Activated T-cell treated with anti-CD3 and anti-CD28 coated beads, Interleukin-2, amount 50 U/mL, for 4 hours (primary cell): ENCODE results near the gene P3H3. TPM values are rescaled to one million over a fixed set of nuclear protein-coding genes. Genes with fewer than 3 reads are reported as not detected.

Source experiments
- ATAC-seq, 2 donors: fragments of 200-7000 bp; cut with Tn5 transposase; one replicate each; pipeline ENCODE4 v1.10.0; 2021
- DNase-seq: peaks from one replicate; pipeline ENCODE4 v3.0.0-alpha.2; 2020
- H3K27me3 Mint-ChIP-seq: one replicate; pipeline ENCODE4 v1.8.0; 2021; ENCODE audit warnings: low read depth, mixed read lengths
- H3K36me3 Mint-ChIP-seq: one replicate; pipeline ENCODE4 v1.8.0; 2022; ENCODE audit warnings: mixed read lengths; ENCODE audit not compliant: insufficient read depth
- H3K4me1 Mint-ChIP-seq: one replicate; pipeline ENCODE4 v1.8.0; 2021; ENCODE audit warnings: low read depth, mixed read lengths
- H3K4me3 Mint-ChIP-seq: one replicate; pipeline ENCODE4 v1.8.0; 2021; ENCODE audit warnings: mild to moderate bottlenecking, moderate library complexity, mixed read lengths
- H3K9me3 Mint-ChIP-seq: one replicate; pipeline ENCODE4 v1.8.0; 2021; ENCODE audit warnings: mixed read lengths
- total RNA-seq, 3 donors: library from RNA; stranded (reverse); gene quantifications; one replicate each; pipeline ENCODE4 v1.2.1, GENCODE V29; 2021

Gene P3H3, protein sequence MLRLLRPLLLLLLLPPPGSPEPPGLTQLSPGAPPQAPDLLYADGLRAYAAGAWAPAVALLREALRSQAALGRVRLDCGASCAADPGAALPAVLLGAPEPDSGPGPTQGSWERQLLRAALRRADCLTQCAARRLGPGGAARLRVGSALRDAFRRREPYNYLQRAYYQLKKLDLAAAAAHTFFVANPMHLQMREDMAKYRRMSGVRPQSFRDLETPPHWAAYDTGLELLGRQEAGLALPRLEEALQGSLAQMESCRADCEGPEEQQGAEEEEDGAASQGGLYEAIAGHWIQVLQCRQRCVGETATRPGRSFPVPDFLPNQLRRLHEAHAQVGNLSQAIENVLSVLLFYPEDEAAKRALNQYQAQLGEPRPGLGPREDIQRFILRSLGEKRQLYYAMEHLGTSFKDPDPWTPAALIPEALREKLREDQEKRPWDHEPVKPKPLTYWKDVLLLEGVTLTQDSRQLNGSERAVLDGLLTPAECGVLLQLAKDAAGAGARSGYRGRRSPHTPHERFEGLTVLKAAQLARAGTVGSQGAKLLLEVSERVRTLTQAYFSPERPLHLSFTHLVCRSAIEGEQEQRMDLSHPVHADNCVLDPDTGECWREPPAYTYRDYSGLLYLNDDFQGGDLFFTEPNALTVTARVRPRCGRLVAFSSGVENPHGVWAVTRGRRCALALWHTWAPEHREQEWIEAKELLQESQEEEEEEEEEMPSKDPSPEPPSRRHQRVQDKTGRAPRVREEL
- total RNA-seq = under 1 TPM; 0.63 to 0.98 (median 0.83) TPM

DNA sequence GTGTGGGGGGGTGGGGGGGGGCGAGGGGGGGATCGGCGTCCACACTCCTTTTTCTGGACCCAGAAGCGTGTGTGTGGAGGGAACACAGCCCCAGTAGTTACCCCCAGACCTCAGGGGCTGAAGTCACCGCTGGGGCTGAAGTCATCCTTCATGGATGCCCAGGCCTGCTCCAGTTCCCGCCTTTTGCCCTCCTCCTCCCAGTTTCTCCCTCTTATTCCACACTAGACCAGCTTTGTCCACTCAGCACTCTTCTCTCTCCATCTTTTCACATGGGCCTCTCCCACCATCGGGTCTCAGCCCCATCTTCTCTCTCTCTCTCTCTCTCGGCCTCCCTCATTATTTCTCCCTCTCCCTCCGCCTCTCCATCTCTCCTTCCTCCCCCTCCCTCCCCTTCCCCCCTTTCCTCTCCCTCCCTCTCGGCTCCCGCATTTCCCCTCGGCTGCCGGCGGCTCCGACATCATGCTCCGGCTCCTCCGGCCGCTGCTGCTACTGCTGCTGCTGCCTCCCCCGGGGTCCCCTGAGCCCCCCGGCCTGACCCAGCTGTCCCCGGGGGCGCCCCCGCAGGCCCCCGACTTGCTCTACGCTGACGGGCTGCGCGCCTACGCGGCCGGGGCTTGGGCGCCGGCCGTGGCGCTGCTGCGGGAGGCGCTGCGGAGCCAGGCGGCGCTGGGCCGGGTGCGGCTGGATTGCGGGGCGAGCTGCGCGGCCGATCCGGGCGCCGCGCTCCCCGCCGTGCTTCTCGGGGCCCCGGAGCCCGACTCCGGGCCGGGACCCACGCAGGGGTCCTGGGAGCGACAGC lies at the start of gene P3H3:
TSS of gene P3H3 (plus strand) at position 426 of the 799 bp plus-strand sequence. CDS start at position 460, 34 bp downstream.
- DNase-seq (no peak), ATAC-seq (peak; percentile 51 to 55)
- no peaks in the 10 kb centered on the region for H3K36me3 Mint-ChIP-seq
- H3K4me3 Mint-ChIP-seq = peak within 1 kb of the TSS; percentile 82
- peaks cover 15% of the 10 kb centered on the region for H3K4me1 Mint-ChIP-seq
- H3K27me3 Mint-ChIP-seq = peaks cover 34% of the 10 kb centered on the region
- H3K9me3 Mint-ChIP-seq = no peaks in the 10 kb centered on the region

DNA sequence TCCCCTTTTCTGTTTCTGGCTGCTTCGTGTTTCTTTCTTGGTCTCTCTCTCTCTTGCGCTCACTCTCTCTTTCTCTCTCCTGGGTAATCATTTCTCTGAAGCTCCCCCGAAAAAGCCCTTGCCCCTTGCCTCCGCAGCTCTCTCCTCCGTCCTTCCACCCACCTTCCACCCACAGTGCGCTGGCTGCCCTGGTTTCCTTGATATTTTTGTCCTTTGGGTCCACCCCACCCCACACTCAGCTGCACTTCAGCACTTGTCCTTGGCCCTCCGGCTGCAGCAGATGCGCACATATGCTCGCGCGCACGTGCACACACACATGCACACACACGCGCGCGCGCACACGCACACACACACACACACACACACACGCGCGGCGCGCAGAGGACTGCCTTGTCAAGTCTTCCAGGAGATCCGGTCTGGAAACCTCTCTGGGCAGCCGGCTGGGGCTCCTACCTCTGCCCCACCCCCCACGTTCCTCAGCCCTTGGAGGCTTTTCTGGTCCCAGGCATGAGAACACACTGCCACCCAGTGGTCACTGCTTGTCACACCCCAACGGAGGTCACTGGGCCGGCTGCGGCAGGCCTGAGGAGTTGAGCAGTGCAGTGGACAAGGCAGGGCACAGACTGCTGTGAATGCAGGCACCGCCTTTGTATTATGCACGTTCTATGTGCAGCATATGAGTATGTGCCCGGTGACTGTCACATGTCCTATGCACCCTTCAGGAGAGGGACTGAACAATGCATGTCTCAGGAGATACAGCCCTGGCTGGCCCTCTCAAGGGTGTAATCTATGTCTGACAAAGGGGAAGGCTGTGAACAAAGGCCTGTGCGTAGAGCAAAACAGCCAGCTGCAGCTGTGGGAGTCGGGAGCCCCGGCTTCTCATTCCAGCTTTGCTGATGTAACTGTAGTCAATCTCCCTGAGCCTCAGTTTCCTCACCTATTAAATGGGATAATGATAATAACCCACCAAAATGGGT lies 49.3 kb upstream of the P3H3 start:
- peak; percentile 74 to 78 for ATAC-seq
- Mint-ChIP-seq H3K36me3 (peaks cover 6% of the 10 kb centered on the region), H3K4me1 (peaks cover 72% of the 10 kb centered on the region), H3K9me3 (no peaks in the 10 kb centered on the region), H3K4me3 (peak overlapping the region; percentile 83), H3K27me3 (peaks cover 18% of the 10 kb centered on the region)
- peak; percentile 84 for DNase-seq

DNA sequence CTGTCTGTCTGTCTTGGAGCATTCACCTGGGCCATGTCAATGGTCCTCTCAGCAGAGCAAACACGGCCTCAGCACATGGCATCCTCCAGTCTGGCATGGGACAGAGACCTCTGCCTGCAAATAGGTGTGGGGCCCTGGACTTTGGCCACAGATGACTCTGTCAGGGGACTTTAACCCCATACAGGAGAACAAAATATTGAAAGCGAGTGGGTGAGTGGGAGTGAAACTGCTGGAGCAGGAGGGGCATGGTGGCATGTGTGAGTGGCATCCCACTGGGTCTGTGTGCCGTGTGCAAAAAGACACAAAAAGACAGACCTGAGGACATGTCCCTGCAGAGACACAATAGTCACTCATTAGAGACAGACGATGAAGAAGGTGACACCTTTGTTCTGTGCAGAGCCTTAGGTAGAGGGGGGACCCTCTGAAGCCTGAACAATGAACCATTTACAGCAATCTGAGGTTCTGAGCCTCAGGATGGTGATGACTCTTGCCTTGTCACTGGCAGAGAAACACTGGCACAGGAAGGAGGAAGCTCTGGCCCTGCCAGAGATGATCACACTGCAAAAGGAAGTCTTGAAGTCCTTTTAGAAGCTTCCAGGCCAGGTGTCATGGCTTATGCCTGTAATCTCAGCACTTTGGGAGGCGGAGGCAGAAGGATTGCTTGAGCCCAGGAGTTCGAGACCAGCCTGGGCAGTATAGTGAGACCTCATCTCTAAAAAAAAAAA lies 48.3 kb upstream of the P3H3 start:
- Mint-ChIP-seq H3K4me1 (peaks cover 70% of the 10 kb centered on the region), H3K27me3 (peaks cover 10% of the 10 kb centered on the region), H3K36me3 (peaks cover 1% of the 10 kb centered on the region), H3K4me3 (peak overlapping the region; percentile 35), H3K9me3 (no peaks in the 10 kb centered on the region)
- no peak for DNase-seq
- no peak for ATAC-seq

DNA sequence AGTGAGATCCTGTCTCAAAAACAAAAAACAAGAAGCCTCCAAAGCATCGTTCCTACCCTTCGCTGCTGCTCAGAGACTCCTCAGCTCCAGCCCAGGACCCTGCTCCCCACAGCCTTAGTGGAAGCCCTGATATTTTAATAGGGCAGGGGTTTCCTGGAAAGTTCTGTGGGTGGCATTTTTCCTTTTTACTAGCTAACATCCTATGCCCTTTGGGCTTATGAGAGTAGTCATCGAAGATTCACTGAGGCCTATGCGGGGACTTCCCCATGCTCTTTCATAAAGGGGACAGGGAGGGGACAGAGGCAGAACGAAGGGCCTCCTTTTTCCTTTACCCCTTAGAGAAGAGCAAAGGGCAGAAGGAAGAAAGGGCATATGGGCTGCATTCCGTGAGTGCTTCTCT lies 47.6 kb upstream of the P3H3 start:
- Mint-ChIP-seq H3K9me3 (no peaks in the 10 kb centered on the region), H3K27me3 (peaks cover 5% of the 10 kb centered on the region), H3K36me3 (no peaks in the 10 kb centered on the region), H3K4me3 (no peak overlapping the region), H3K4me1 (peaks cover 66% of the 10 kb centered on the region)
- DNase-seq (no peak), ATAC-seq (peak; percentile 46 to 55)

DNA sequence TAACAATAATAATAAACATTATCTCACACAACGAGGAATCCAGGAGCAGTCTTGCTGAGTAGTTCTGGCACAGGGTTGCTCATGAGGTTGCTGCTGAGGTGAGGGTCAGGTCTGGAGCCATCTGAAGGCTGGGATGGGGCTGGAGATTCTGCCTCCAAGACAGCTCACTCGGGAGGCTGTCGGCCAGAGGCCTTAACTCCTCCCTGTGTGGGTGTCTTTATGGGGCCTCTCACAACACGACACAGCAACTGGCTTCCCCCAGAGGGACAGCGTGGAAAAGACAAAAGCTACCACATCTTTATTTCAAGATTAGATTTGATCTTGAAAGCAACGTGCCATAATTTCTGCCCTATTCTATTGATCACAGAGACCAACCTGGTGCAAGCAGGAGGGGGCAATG lies 46.1 kb upstream of the P3H3 start:
- H3K27me3 Mint-ChIP-seq = no peaks in the 10 kb centered on the region
- ATAC-seq (no peak), DNase-seq (no peak)
- no peaks in the 10 kb centered on the region for H3K9me3 Mint-ChIP-seq
- H3K4me3 Mint-ChIP-seq = no peak overlapping the region
- no peaks in the 10 kb centered on the region for H3K36me3 Mint-ChIP-seq
- peaks cover 70% of the 10 kb centered on the region for H3K4me1 Mint-ChIP-seq

DNA sequence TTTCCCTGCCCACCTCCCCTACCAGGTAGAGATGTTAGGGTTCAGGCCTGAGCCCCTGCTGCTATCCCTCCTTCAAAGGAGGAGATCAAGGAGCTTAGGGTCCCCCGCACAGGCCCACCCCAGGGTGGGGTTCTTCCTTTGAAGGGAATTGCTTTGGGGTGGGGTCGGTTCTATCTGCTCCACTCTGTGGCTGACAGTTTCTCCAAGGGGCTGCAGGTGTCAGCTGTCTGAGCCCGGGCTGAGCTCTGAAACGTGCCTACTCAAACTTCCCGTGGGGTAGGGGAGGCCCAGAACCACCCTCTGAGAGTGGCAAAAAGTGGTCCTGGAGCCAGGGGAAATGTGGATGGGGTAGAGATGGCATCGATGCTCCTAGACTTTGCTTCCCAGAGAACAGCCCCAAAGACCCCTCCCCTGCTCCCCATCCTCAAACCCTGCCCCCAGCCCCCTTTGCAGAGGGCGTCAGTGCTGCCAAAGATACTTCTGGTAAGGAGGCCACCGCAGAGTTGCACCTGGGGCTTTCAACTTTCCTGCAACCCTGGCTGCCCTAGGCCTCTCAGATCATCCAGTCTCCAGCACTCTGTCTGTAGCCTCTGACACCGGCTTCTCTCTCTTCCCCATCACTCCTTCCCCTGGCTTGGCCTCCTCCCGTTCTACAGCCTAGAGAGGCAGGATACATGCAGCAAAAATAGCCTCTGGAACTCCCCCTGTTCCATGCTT lies 45.2 kb upstream of the P3H3 start:
- no peak for ATAC-seq
- DNase-seq = no peak
- H3K4me1 Mint-ChIP-seq = peaks cover 70% of the 10 kb centered on the region
- H3K9me3 Mint-ChIP-seq = no peaks in the 10 kb centered on the region
- no peaks in the 10 kb centered on the region for H3K36me3 Mint-ChIP-seq
- H3K27me3 Mint-ChIP-seq = no peaks in the 10 kb centered on the region
- no peak overlapping the region for H3K4me3 Mint-ChIP-seq

DNA sequence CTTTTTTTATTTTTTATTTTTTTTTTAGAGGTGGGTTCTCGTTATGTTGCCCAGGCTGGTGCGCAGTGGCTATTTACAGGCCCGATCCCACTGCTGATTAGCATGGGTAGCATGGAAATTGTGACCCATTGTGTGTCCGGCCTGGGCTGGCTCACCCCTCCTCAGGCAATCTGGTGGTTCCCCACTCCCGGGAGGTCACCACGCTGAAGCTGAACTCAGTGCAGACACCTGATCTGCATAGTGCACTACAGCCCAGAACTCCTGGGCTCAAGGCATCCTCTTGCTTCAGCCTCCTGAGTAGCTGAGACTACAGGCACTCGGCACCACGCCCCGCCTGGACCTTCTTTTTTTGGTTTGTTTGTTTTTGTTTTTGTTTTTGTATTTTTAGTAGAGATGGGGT lies 44.4 kb upstream of the P3H3 start:
- Mint-ChIP-seq H3K4me3 (no peak overlapping the region), H3K9me3 (no peaks in the 10 kb centered on the region), H3K36me3 (no peaks in the 10 kb centered on the region), H3K4me1 (peaks cover 70% of the 10 kb centered on the region), H3K27me3 (no peaks in the 10 kb centered on the region)
- no peak for ATAC-seq
- no peak for DNase-seq

DNA sequence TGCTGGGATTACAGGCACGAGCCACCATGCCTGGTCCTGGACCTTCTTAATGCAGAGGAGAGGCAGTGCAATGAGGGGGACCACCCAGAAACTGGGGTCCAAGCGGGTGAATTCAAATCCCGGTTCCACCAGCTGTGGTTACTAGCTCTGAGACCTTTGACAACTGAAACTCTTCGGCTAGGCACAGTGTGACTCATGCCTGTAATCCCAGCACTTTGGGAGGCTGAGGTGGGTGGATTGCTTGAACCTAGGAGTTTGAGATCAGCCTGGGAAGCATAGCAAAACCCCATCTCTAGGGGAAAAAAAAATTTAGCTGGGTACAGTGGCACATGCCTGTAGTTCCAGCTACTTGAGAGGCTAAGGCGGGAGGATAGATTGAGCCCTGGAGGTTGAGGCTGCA lies 43.9 kb upstream of the P3H3 start:
- Mint-ChIP-seq H3K9me3 (no peaks in the 10 kb centered on the region), H3K27me3 (no peaks in the 10 kb centered on the region), H3K4me3 (no peak overlapping the region), H3K36me3 (no peaks in the 10 kb centered on the region), H3K4me1 (peaks cover 70% of the 10 kb centered on the region)
- ATAC-seq (no peak), DNase-seq (no peak)

DNA sequence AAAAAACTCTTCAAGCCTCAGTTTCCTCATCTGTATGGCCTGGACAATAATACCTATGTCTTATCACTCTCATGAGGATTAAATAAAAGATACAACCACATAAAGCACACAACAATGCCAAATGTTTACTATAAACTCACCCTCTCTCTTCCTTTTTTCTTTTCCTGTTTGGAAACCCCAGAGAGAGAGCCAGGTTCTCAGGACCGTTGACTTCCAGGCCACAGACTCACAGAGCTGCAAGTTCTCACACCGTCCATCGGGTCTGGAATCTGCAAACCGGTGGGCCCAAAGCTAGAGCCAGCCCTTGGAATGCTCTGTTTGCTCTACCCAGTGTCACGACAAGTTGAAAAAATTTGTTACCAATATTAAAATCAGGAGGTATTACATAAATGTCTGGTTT lies 43.4 kb upstream of the P3H3 start:
- H3K9me3 Mint-ChIP-seq = no peaks in the 10 kb centered on the region
- ATAC-seq (no peak), DNase-seq (no peak)
- peaks cover 1% of the 10 kb centered on the region for H3K36me3 Mint-ChIP-seq
- H3K4me1 Mint-ChIP-seq = peaks cover 66% of the 10 kb centered on the region
- no peak overlapping the region for H3K4me3 Mint-ChIP-seq
- H3K27me3 Mint-ChIP-seq = no peaks in the 10 kb centered on the region

DNA sequence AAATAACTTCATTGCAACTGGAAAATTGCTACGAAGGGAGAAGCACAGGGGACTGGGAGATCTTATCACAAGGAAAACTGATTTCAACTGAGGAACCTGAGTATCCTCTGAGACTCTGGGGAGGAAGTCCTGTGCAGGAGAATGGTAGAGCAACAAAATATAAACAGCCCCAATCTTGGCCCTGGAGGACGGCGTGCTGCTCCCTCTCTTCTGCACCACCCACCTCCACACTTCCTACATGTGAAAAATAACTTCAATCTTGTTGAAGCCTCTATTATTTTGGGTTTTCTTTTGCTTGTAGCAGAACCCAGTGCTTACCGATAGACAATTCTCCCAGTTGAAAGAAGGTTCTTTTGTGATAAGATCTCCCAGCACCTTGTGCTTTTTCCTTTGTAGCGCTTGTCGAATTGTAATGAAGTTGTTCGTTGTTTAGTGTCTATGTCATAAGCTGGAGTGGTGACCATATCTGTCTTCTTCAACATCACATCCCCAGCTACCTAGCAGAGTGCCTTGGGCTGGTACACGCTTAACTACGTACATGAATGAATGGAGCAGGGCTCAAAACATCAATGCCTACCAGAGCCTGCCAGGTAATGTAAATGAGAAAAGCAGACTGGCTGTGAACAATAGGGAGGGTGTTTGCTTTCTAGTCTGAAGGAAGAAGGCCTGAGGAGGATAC lies 41.7 kb upstream of the P3H3 start:
- Mint-ChIP-seq H3K27me3 (no peaks in the 10 kb centered on the region), H3K36me3 (peaks cover 2% of the 10 kb centered on the region), H3K9me3 (no peaks in the 10 kb centered on the region), H3K4me1 (peaks cover 59% of the 10 kb centered on the region), H3K4me3 (peak overlapping the region; percentile 40)
- no peak for DNase-seq
- peak; percentile 9 to 16 for ATAC-seq

DNA sequence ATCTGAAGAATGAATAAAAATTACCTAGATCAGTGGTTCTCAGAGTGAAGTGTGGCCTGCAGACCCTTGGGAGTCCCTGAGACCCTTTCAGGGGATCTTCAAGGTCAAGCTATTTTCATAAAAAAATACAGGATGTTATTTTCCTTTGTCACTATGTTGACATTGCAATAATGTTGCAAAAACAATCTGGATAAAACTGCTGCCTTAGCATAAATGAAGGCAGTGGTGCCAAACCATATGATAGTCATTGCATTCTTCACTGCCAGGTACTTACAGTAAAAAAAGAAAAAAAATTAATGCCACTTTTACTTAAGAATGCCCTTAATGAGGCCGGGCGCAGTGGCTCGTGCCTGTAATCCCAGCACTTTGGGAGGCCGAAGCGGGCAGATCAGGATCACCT lies 40.9 kb upstream of the P3H3 start:
- H3K4me3 Mint-ChIP-seq = peak overlapping the region; percentile 40
- ATAC-seq = no peak

More for the DNA sequence above, 40.9 kb upstream of the P3H3 start:
- Mint-ChIP-seq H3K27me3 (no peaks in the 10 kb centered on the region), H3K36me3 (peaks cover 2% of the 10 kb centered on the region), H3K4me1 (peaks cover 63% of the 10 kb centered on the region), H3K9me3 (no peaks in the 10 kb centered on the region)
- no peak for DNase-seq
